Astrocyte (in vitro differentiated cells and primary cell): ENCODE data around the gene ANP32D. TPM values are rescaled to one million over a fixed set of nuclear protein-coding genes. Genes with fewer than 3 reads are reported as not detected.
"Not testable (repeated sequence)": the region's sequence is repeated elsewhere in the genome, so short reads cannot be mapped to it uniquely, and the experiment has no call there.

Source experiments
- DNase-seq: peaks from one replicate; pipeline ENCODE4 v3.0.0-alpha.2; 2010; ENCODE audit warnings: low read depth
- FAIRE-seq: peaks from 2 replicates; lab custom pipeline; 2011; peaks lifted over from hg19 to GRCh38; lab: Jason Lieb, UNC
- H2AFZ ChIP-seq: 2 replicates; pipeline ENCODE4 v1.6.0; 2012; ENCODE audit warnings: low read depth, low read length, inconsistent platforms
- H3K27ac ChIP-seq: 2 replicates; pipeline ENCODE4 v1.5.1; 2011; ENCODE audit warnings: low read depth, low read length, inconsistent platforms
- H3K27me3 ChIP-seq: 2 replicates; pipeline ENCODE4 v1.6.0; 2011; ENCODE audit warnings: low read length, inconsistent platforms; ENCODE audit not compliant: insufficient read depth
- H3K36me3 ChIP-seq: 2 replicates; pipeline ENCODE4 v1.5.1; 2011; ENCODE audit warnings: low read length, inconsistent platforms; ENCODE audit not compliant: insufficient read depth
- H3K4me1 ChIP-seq: 2 replicates; pipeline ENCODE4 v1.5.1; 2011; ENCODE audit warnings: low read length, inconsistent platforms; ENCODE audit not compliant: insufficient read depth
- H3K4me2 ChIP-seq: 2 replicates; pipeline ENCODE4 v1.6.0; 2012; ENCODE audit warnings: low read length, inconsistent platforms
- H3K4me3 ChIP-seq: 2 replicates; pipeline ENCODE4 v1.5.1; 2011; ENCODE audit warnings: low read depth, mild to moderate bottlenecking, low read length, inconsistent platforms; ENCODE audit not compliant: insufficient read depth
- H3K79me2 ChIP-seq: 2 replicates; pipeline ENCODE4 v1.6.0; 2012; ENCODE audit warnings: mild to moderate bottlenecking, low read length, inconsistent platforms; ENCODE audit not compliant: insufficient read depth
- H3K9ac ChIP-seq: 2 replicates; pipeline ENCODE4 v1.6.0; 2012; ENCODE audit warnings: mild to moderate bottlenecking, low read length, inconsistent platforms
- H3K9me3 ChIP-seq: 2 replicates; pipeline ENCODE4 v1.5.1; 2012; ENCODE audit warnings: low read depth, mild to moderate bottlenecking, low read length, inconsistent platforms; ENCODE audit not compliant: insufficient read depth
- H4K20me1 ChIP-seq: 2 replicates; pipeline ENCODE4 v1.6.0; 2012; ENCODE audit warnings: low read length, inconsistent platforms; ENCODE audit not compliant: insufficient read depth
- H3K27ac Mint-ChIP-seq: one replicate; pipeline ENCODE4 v1.8.0; 2021; ENCODE audit warnings: mild to moderate bottlenecking, mixed read lengths; ENCODE audit not compliant: unreplicated experiment
- H3K27me3 Mint-ChIP-seq: one replicate; pipeline ENCODE4 v1.8.0; 2021; ENCODE audit warnings: low read depth, mixed read lengths; ENCODE audit not compliant: unreplicated experiment
- H3K36me3 Mint-ChIP-seq: one replicate; pipeline ENCODE4 v1.8.0; 2021; ENCODE audit warnings: low read depth, mixed read lengths; ENCODE audit not compliant: unreplicated experiment
- H3K4me1 Mint-ChIP-seq: one replicate; pipeline ENCODE4 v1.8.0; 2021; ENCODE audit warnings: low read depth, mixed read lengths; ENCODE audit not compliant: unreplicated experiment
- H3K4me3 Mint-ChIP-seq: one replicate; pipeline ENCODE4 v1.8.0; 2021; ENCODE audit warnings: mild to moderate bottlenecking, moderate library complexity, mixed read lengths; ENCODE audit not compliant: unreplicated experiment
- H3K9me3 Mint-ChIP-seq: one replicate; pipeline ENCODE4 v1.8.0; 2021; ENCODE audit warnings: mild to moderate bottlenecking, mixed read lengths; ENCODE audit not compliant: unreplicated experiment
- CTCF ChIP-seq: IDR thresholded peaks from 2 replicates; pipeline ENCODE4 v1.5.1; 2011; ENCODE audit warnings: low read depth, mild to moderate bottlenecking, inconsistent platforms, low read length, moderate library complexity; ENCODE audit not compliant: insufficient read depth
- EZH2 ChIP-seq: IDR thresholded peaks from 2 replicates; pipeline ENCODE4 v1.6.1; 2012; ENCODE audit warnings: mild to moderate bottlenecking, low read length, inconsistent platforms; ENCODE audit not compliant: insufficient read depth
- total RNA-seq: library from RNA; stranded (reverse); gene quantifications from 2 replicates; pipeline ENCODE4 v1.2.1, GENCODE V29; 2021

ANP32D gene
- total RNA-seq, 1 donor from 2014 or later, result not detected

GRCh38 chr12:48447755-48448154, 24.6 kb upstream of the ANP32D start:
- no peak overlapping the region for H3K4me3 ChIP-seq
- no peaks in the 10 kb centered on the region for H3K4me1 ChIP-seq
- peaks cover 6% of the 10 kb centered on the region for H3K27me3 Mint-ChIP-seq
- no peaks in the 10 kb centered on the region for H3K79me2 ChIP-seq
- no peaks in the 10 kb centered on the region for H3K36me3 Mint-ChIP-seq
- no peak overlapping the region for H3K4me3 Mint-ChIP-seq
- no peaks in the 10 kb centered on the region for H4K20me1 ChIP-seq
- peaks cover 11% of the 10 kb centered on the region for H3K4me1 Mint-ChIP-seq
- no peak overlapping the region for H3K27ac ChIP-seq
- no peak overlapping the region for H2AFZ ChIP-seq
- H3K9ac ChIP-seq, result no peak overlapping the region
- DNase-seq (no peak), FAIRE-seq (no peak)
- no peak overlapping the region for H3K27ac Mint-ChIP-seq
- H3K9me3 Mint-ChIP-seq, result peaks cover 4% of the 10 kb centered on the region
- H3K27me3 ChIP-seq, result no peaks in the 10 kb centered on the region
- H3K36me3 ChIP-seq, result no peaks in the 10 kb centered on the region
- no peak overlapping the region for H3K4me2 ChIP-seq
- TF ChIP-seq EZH2, result no peak
- TF ChIP-seq CTCF, result no peak
- H3K9me3 ChIP-seq, result no peaks in the 10 kb centered on the region

GRCh38 chr12:48451372-48451771, 21.0 kb upstream of the ANP32D start:
- TF ChIP-seq CTCF (no peak), EZH2 (no peak)
- no peak overlapping the region for H3K4me3 Mint-ChIP-seq
- no peaks in the 10 kb centered on the region for H3K36me3 Mint-ChIP-seq
- no peak overlapping the region for H3K27ac ChIP-seq
- no peaks in the 10 kb centered on the region for H4K20me1 ChIP-seq
- no peak overlapping the region for H2AFZ ChIP-seq
- FAIRE-seq (no peak), DNase-seq (no peak)
- peaks cover 4% of the 10 kb centered on the region for H3K9me3 Mint-ChIP-seq
- H3K9me3 ChIP-seq, result no peaks in the 10 kb centered on the region
- H3K27me3 ChIP-seq, result no peaks in the 10 kb centered on the region
- no peaks in the 10 kb centered on the region for H3K36me3 ChIP-seq
- no peaks in the 10 kb centered on the region for H3K79me2 ChIP-seq
- H3K27ac Mint-ChIP-seq, result no peak overlapping the region
- no peak overlapping the region for H3K4me3 ChIP-seq
- peaks cover 6% of the 10 kb centered on the region for H3K27me3 Mint-ChIP-seq
- H3K4me2 ChIP-seq, result no peak overlapping the region
- no peaks in the 10 kb centered on the region for H3K4me1 ChIP-seq
- no peak overlapping the region for H3K9ac ChIP-seq
- peaks cover 3% of the 10 kb centered on the region for H3K4me1 Mint-ChIP-seq

GRCh38 chr12:48452961-48453360, 19.4 kb upstream of the ANP32D start:
- not testable (repeated sequence) for H3K4me3 ChIP-seq, H3K27me3 ChIP-seq, H3K4me2 ChIP-seq, H3K9me3 ChIP-seq, H3K27me3 Mint-ChIP-seq, H3K27ac Mint-ChIP-seq, H3K36me3 ChIP-seq, H3K4me1 Mint-ChIP-seq, H3K9me3 Mint-ChIP-seq, H3K4me3 Mint-ChIP-seq, H3K9ac ChIP-seq, H3K27ac ChIP-seq, H3K36me3 Mint-ChIP-seq, H3K4me1 ChIP-seq, FAIRE-seq, H3K79me2 ChIP-seq, DNase-seq, H4K20me1 ChIP-seq, H2AFZ ChIP-seq
